HG03378 (cell line): ENCODE measurements around the gene ANKRA2.

ENCODE experiments used
- ATAC-seq: cut with Tn5 transposase; IDR thresholded peaks from one replicate; pipeline ENCODE4 v1.9.1; 2021; ENCODE audit warnings: mild to moderate bottlenecking, moderate library complexity; ENCODE audit not compliant: unreplicated experiment

ANKRA2 gene

DNA sequence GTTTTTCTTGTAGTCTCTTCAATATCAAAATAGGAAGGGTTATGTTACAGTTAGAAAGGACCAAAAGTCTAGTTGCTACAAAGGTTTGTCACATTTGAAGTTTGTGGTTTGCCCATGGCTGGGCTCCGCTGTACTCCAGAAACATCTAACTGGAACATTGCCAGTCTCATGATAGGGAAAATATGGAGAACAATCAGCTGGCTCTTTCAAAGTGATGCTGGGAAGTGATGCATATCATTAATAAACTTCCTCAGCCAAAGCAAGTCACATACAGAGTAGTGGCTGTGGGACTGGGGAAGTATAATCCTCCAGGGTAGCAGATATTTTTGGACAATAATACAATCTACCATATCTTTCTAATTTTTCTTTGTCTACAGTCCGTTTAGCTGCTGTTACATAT, 58.4 kb downstream of the ANKRA2 start:
- ATAC-seq, result no peak

DNA sequence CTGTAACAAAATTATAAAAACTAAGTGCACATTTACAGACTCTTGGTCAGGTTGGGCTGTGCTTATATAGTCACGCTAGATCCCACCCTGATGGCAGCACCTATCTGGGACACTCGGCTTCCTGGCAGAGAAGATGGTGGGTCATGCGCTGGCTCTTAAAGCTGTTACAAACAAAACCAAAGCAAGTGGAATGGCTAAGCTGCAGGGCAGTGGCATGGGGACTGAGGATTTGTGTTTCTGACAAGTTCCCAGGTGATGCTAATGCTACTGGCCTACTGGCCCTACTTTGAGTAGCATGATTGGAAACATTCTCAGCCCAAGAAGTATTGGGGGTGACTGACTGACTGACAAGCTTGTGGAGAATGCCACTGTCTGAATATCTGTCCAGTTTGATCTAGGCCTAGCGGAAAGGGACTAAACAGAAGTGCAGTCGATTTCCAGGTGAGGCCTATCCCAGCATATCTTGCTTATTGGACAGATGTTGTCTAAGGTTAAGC, 58.9 kb downstream of the ANKRA2 start:
- no peak for ATAC-seq
